Iris pigment epithelial cell (primary cell): ENCODE results near the gene ZGPAT.

ENCODE experiments used
- DNase-seq: peaks from one replicate; pipeline ENCODE4 v3.0.0-alpha.2; 2011; ENCODE audit warnings: low read depth

Gene ZGPAT

GRCh38 chr20:63745424-63745805 lies 37.6 kb downstream of the ZGPAT start:
- DNase-seq, result no peak

- DNase-seq, result no peak
Measured at GRCh38 chr20:63745961-63746731, 38.3 kb downstream of the ZGPAT start.

- no peak for DNase-seq
Measured at GRCh38 chr20:63746751-63747315, 39.0 kb downstream of the ZGPAT start.

- no peak for DNase-seq
Measured at GRCh38 chr20:63747622-63748069, 39.8 kb downstream of the ZGPAT start.

GRCh38 chr20:63748070-63748933 lies 40.5 kb downstream of the ZGPAT start:
- no peak for DNase-seq

GRCh38 chr20:63748934-63749270 lies 41.1 kb downstream of the ZGPAT start:
- no peak for DNase-seq

GRCh38 chr20:63749597-63750508 lies 42.0 kb downstream of the ZGPAT start:
- no peak for DNase-seq

- no peak for DNase-seq
Measured at GRCh38 chr20:63750807-63751470, 43.1 kb downstream of the ZGPAT start.

GRCh38 chr20:63751471-63752271 lies 43.8 kb downstream of the ZGPAT start:
- no peak for DNase-seq

- DNase-seq, result no peak
Measured at GRCh38 chr20:63752411-63753101, 44.7 kb downstream of the ZGPAT start.

- no peak for DNase-seq
Measured at GRCh38 chr20:63753381-63753780, 45.5 kb downstream of the ZGPAT start.

- no peak for DNase-seq
Measured at GRCh38 chr20:63754008-63754407, 46.2 kb downstream of the ZGPAT start.

- DNase-seq, result no peak
Measured at GRCh38 chr20:63755933-63756647, 48.3 kb downstream of the ZGPAT start.

- no peak for DNase-seq
Measured at GRCh38 chr20:63756648-63756991, 48.8 kb downstream of the ZGPAT start.

GRCh38 chr20:63758152-63758551 lies 50.3 kb downstream of the ZGPAT start:
- no peak for DNase-seq

- DNase-seq, result no peak
Measured at GRCh38 chr20:63759377-63759901, 51.6 kb downstream of the ZGPAT start.

GRCh38 chr20:63765082-63765873 lies 57.4 kb downstream of the ZGPAT start:
- no peak for DNase-seq

- no peak for DNase-seq
Measured at GRCh38 chr20:63765902-63766301, 58.1 kb downstream of the ZGPAT start.
